Loucy (cell line): ENCODE data around the gene CEP164.

ENCODE experiments used
- H2AFZ ChIP-seq: fragments of 200-600 bp; sonication (generic); 2 replicates; pipeline ENCODE4 v1.6.0; 2016; ENCODE audit warnings: antibody characterized with exemption, mild to moderate bottlenecking, low read length, moderate library complexity
- H3F3A ChIP-seq: fragments of 200-600 bp; 2 replicates; pipeline ENCODE4 v1.6.0; 2016; ENCODE audit warnings: antibody characterized with exemption, low read depth, mild to moderate bottlenecking
- H3K27me3 ChIP-seq: fragments of 200-600 bp; sonication (generic); 2 replicates; pipeline ENCODE4 v1.6.1; 2014; ENCODE audit warnings: low read length, mild to moderate bottlenecking; ENCODE audit not compliant: insufficient read depth, poor library complexity, severe bottlenecking
- H3K36me3 ChIP-seq: fragments of 200-600 bp; sonication (generic); 2 replicates; pipeline ENCODE4 v1.6.1; 2016; ENCODE audit warnings: low read length; ENCODE audit not compliant: insufficient read depth
- H3K4me1 ChIP-seq: fragments of 200-600 bp; sonication (generic); 2 replicates; pipeline ENCODE4 v1.5.1; 2014; ENCODE audit warnings: low read length, mild to moderate bottlenecking; ENCODE audit not compliant: insufficient read depth, poor library complexity, severe bottlenecking
- H3K4me2 ChIP-seq: fragments of 200-600 bp; sonication (generic); 2 replicates; pipeline ENCODE4 v1.6.0; 2014; ENCODE audit warnings: antibody characterized with exemption, low read length, low read depth, mild to moderate bottlenecking; ENCODE audit not compliant: poor library complexity, severe bottlenecking
- H3K4me3 ChIP-seq: fragments of 200-600 bp; sonication (generic); 2 replicates; pipeline ENCODE4 v1.5.1; 2014; ENCODE audit warnings: low read length, mild to moderate bottlenecking, mixed read lengths; ENCODE audit not compliant: poor library complexity, severe bottlenecking
- H3K79me2 ChIP-seq: fragments of 200-600 bp; sonication (generic); 2 replicates; pipeline ENCODE4 v1.6.1; 2014; ENCODE audit warnings: low read length; ENCODE audit not compliant: insufficient read depth
- H3K9ac ChIP-seq: fragments of 200-600 bp; sonication (generic); 2 replicates; pipeline ENCODE4 v1.6.0; 2014; ENCODE audit warnings: mild to moderate bottlenecking, low read depth, low read length, moderate library complexity; ENCODE audit not compliant: poor library complexity, severe bottlenecking
- H3K9me2 ChIP-seq: fragments of 200-600 bp; sonication (generic); replicated peaks from 2 replicates; pipeline ENCODE4 v1.6.1; 2016; ENCODE audit warnings: low read depth, low read length, mixed read lengths
- H3K9me3 ChIP-seq: fragments of 200-600 bp; sonication (generic); 2 replicates; pipeline ENCODE4 v1.6.1; 2014; ENCODE audit warnings: mild to moderate bottlenecking, antibody characterized with exemption, low read length, low read depth; ENCODE audit not compliant: insufficient read depth
- H4K20me1 ChIP-seq: fragments of 200-600 bp; sonication (generic); 2 replicates; pipeline ENCODE4 v1.6.0; 2014; ENCODE audit warnings: antibody characterized with exemption, low read length, mild to moderate bottlenecking; ENCODE audit not compliant: insufficient read depth, poor library complexity, severe bottlenecking
- EZH2phosphoT487 ChIP-seq: fragments of 200-600 bp; IDR thresholded peaks from 2 replicates; pipeline ENCODE4 v1.6.1; 2018; ENCODE audit warnings: antibody characterized with exemption, mild to moderate bottlenecking, moderate library complexity, borderline replicate concordance
- TF ChIP-seq, protein P1 (sequence below): fragments of 200-600 bp; sonication (generic); conservative IDR thresholded peaks from 2 replicates; pipeline ENCODE4 v1.5.1; 2014; ENCODE audit warnings: mild to moderate bottlenecking, antibody characterized with exemption, low read length

The CEP164 gene

DNA sequence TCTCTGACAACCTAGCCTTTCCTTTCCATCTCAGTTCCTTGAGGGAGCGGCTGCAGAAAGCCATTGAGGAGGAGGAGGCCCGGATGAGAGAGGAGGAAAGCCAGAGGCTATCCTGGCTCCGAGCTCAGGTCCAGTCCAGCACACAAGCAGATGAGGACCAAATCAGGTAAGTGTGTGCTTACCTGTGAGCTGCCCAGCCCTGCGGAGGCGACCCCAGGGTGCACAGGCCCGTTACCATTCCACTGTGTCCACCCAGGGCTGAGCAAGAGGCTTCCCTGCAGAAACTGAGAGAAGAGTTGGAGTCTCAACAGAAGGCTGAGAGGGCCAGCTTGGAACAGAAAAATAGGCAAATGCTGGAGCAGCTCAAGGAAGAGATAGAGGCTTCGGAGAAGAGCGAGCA is 63.1 kb downstream of the CEP164 start:
- no peaks in the 10 kb centered on the region for H3K79me2 ChIP-seq
- H4K20me1 ChIP-seq = no peaks in the 10 kb centered on the region
- no peaks in the 10 kb centered on the region for H3K9me2 ChIP-seq
- no peaks in the 10 kb centered on the region for H3K27me3 ChIP-seq
- H3K9ac ChIP-seq = no peak overlapping the region
- no peak overlapping the region for H2AFZ ChIP-seq
- no peaks in the 10 kb centered on the region for H3K4me1 ChIP-seq
- no peak overlapping the region for H3K4me3 ChIP-seq
- no peak overlapping the region for H3K4me2 ChIP-seq
- H3F3A ChIP-seq = no peaks in the 10 kb centered on the region
- TF ChIP-seq, protein P1, sequence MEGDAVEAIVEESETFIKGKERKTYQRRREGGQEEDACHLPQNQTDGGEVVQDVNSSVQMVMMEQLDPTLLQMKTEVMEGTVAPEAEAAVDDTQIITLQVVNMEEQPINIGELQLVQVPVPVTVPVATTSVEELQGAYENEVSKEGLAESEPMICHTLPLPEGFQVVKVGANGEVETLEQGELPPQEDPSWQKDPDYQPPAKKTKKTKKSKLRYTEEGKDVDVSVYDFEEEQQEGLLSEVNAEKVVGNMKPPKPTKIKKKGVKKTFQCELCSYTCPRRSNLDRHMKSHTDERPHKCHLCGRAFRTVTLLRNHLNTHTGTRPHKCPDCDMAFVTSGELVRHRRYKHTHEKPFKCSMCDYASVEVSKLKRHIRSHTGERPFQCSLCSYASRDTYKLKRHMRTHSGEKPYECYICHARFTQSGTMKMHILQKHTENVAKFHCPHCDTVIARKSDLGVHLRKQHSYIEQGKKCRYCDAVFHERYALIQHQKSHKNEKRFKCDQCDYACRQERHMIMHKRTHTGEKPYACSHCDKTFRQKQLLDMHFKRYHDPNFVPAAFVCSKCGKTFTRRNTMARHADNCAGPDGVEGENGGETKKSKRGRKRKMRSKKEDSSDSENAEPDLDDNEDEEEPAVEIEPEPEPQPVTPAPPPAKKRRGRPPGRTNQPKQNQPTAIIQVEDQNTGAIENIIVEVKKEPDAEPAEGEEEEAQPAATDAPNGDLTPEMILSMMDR = no peak
- TF ChIP-seq EZH2phosphoT487 = no peak
- H3K9me3 ChIP-seq = no peaks in the 10 kb centered on the region
- H3K36me3 ChIP-seq = no peaks in the 10 kb centered on the region

DNA sequence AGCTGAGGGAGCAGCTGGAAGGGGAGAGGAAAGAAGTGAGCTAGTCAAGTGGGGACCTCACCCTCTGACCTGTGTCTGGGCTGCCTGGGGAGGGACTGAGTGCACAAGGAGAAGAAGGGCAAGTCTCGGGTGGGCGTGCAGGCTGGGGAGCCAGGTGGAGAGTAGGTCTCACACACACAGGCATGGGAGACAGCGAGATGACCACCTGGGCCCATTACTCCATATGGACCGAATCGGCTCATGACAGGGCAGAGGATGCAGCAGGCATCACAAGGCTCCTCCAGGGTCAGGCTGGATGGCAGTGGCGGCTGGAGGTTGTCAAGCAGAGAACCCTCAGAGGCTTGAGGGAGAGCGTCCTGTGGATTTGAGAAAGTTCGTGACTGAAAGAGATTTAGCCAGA is 63.5 kb downstream of the CEP164 start:
- H3K27me3 ChIP-seq = no peaks in the 10 kb centered on the region
- H3K9me3 ChIP-seq = no peaks in the 10 kb centered on the region
- H3K4me1 ChIP-seq = no peaks in the 10 kb centered on the region
- H2AFZ ChIP-seq = no peak overlapping the region
- no peak overlapping the region for H3K4me3 ChIP-seq
- no peak for TF ChIP-seq EZH2phosphoT487
- TF ChIP-seq, protein P1 = no peak
- H3K4me2 ChIP-seq = no peak overlapping the region
- H4K20me1 ChIP-seq = no peaks in the 10 kb centered on the region
- no peaks in the 10 kb centered on the region for H3K79me2 ChIP-seq
- H3F3A ChIP-seq = no peaks in the 10 kb centered on the region
- H3K9me2 ChIP-seq = no peaks in the 10 kb centered on the region
- H3K9ac ChIP-seq = no peak overlapping the region
- H3K36me3 ChIP-seq = no peaks in the 10 kb centered on the region

DNA sequence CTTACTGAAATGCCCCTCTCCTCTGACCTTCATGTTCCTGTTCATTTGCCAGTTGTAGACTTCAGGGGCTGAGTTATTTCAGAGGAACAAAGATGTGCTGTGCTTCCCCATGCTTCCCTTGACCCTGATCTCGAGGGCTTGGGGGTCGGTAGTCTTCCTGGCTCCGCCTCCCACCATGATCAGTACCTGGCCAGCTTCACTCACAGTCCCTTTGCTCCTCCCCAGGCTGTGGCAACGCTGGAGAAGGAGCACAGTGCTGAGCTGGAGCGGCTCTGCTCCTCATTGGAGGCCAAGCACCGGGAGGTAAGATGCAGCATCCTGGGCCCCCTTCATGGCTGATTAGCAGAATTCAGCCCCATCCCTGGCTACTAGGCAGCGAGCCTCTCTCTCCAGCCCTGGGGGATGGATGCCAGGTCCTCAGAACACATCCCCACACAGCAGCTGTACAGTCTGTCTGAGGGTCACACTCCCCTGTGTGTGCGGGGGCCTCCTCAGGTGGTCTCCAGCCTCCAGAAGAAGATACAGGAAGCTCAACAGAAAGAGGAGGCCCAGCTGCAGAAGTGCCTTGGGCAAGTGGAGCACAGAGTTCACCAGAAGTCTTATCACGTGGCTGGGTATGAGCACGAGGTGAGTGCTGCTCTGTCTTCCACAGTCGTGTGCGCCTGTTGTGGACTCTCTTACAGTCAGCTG is 64.5 kb downstream of the CEP164 start:
- no peak overlapping the region for H2AFZ ChIP-seq
- H3K79me2 ChIP-seq = no peaks in the 10 kb centered on the region
- no peaks in the 10 kb centered on the region for H3F3A ChIP-seq
- no peaks in the 10 kb centered on the region for H3K4me1 ChIP-seq
- TF ChIP-seq EZH2phosphoT487 = no peak
- TF ChIP-seq, protein P1 = no peak
- no peaks in the 10 kb centered on the region for H3K27me3 ChIP-seq
- H3K36me3 ChIP-seq = no peaks in the 10 kb centered on the region
- H3K9me3 ChIP-seq = no peaks in the 10 kb centered on the region
- no peaks in the 10 kb centered on the region for H3K9me2 ChIP-seq
- H3K9ac ChIP-seq = no peak overlapping the region
- H3K4me3 ChIP-seq = no peak overlapping the region
- H3K4me2 ChIP-seq = no peak overlapping the region
- H4K20me1 ChIP-seq = no peaks in the 10 kb centered on the region
